BLaER1 (cell line): Measurements from ENCODE around the gene PDE9A.

Experiments
- H3K27ac ChIP-seq: shearing (Covaris generic); formaldehyde crosslinking; 2 replicates; pipeline ENCODE4 v1.8.1; 2022
- H3K27me3 ChIP-seq: shearing (Covaris generic); formaldehyde crosslinking; 2 replicates; pipeline ENCODE4 v1.8.1; 2022
- H3K36me3 ChIP-seq: shearing (Covaris generic); formaldehyde crosslinking; 2 replicates; pipeline ENCODE4 v1.8.1; 2022
- H3K4me1 ChIP-seq: shearing (Covaris generic); formaldehyde crosslinking; 2 replicates; pipeline ENCODE4 v1.8.1; 2022
- H3K4me2 ChIP-seq: shearing (Covaris generic); formaldehyde crosslinking; 2 replicates; pipeline ENCODE4 v1.8.1; 2022
- H3K4me3 ChIP-seq: shearing (Covaris generic); formaldehyde crosslinking; 2 replicates; pipeline ENCODE4 v1.8.1; 2022
- H3K9ac ChIP-seq: shearing (Covaris generic); formaldehyde crosslinking; 2 replicates; pipeline ENCODE4 v1.8.1; 2022
- H3K9me3 ChIP-seq: shearing (Covaris generic); formaldehyde crosslinking; 2 replicates; pipeline ENCODE4 v1.8.1; 2022
- H4K20me1 ChIP-seq: shearing (Covaris generic); formaldehyde crosslinking; 2 replicates; pipeline ENCODE4 v1.8.1; 2022
- Cebpa-rat ChIP-seq: shearing (Covaris generic); IDR thresholded peaks from 2 replicates; pipeline ENCODE4 v1.8.1; 2022

PDE9A gene

GRCh38 chr21:42777064-42777756 lies 123.8 kb downstream of the PDE9A start:
- H3K9ac ChIP-seq: no peak overlapping the region

DNA sequence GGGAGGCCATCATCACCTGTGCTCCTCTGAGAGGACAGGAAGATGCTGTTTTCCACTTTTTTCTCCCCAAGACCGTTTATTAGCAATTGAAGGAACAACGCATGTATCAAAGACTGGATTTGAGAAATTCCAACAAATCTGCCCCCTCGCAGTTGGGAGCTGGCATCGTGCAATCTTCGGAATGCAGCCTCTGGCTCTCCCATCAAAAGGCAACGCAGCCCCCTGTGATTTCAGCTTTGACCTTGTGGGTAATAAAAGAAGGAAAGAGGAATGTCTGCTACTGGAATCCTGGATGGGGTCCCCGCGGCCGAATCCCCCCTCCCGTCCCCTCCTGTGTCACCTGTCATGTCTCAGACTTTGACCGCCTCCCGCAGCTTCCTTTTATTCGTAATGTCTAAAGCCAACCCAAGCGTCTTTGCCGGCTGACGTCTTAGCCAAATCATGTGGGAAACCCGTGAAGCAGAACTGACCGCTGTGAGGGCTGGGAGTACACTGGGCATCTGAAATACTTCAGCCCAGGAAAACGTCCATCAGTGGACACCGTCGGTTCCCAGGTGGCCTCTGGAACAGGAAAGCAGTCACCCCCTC lies 124.4 kb downstream of the PDE9A start:
- peaks cover 63% of the 10 kb centered on the region for H3K27me3 ChIP-seq
- TF ChIP-seq Cebpa-rat: no peak
- H4K20me1 ChIP-seq: no peaks in the 10 kb centered on the region
- no peaks in the 10 kb centered on the region for H3K9me3 ChIP-seq
- H3K27ac ChIP-seq: no peak overlapping the region
- peaks cover 21% of the 10 kb centered on the region for H3K4me1 ChIP-seq
- no peak overlapping the region for H3K4me3 ChIP-seq
- no peaks in the 10 kb centered on the region for H3K36me3 ChIP-seq
- no peak overlapping the region for H3K9ac ChIP-seq
- peak overlapping the region; percentile 53 for H3K4me2 ChIP-seq

More at GRCh38 chr21:42777064-42777756, 123.8 kb downstream of the PDE9A start:
- no peak overlapping the region for H3K27ac ChIP-seq
- no peak for TF ChIP-seq Cebpa-rat
- peak overlapping the region; percentile 53; the same call in 1 of the 2 replicates for H3K4me2 ChIP-seq
- H3K36me3 ChIP-seq: no peaks in the 10 kb centered on the region
- H3K4me1 ChIP-seq: peaks cover 17% of the 10 kb centered on the region
- no peaks in the 10 kb centered on the region for H3K9me3 ChIP-seq
- H3K4me3 ChIP-seq: no peak overlapping the region
- no peaks in the 10 kb centered on the region for H4K20me1 ChIP-seq
- peaks cover 56% of the 10 kb centered on the region for H3K27me3 ChIP-seq

GRCh38 chr21:42779431-42779861 lies 126.0 kb downstream of the PDE9A start:
- no peak overlapping the region for H3K9ac ChIP-seq
- peaks cover 37% of the 10 kb centered on the region for H3K4me1 ChIP-seq
- H3K9me3 ChIP-seq: no peaks in the 10 kb centered on the region
- no peak overlapping the region for H3K4me3 ChIP-seq
- H4K20me1 ChIP-seq: no peaks in the 10 kb centered on the region
- TF ChIP-seq Cebpa-rat: no peak
- H3K36me3 ChIP-seq: no peaks in the 10 kb centered on the region
- H3K27me3 ChIP-seq: peaks cover 65% of the 10 kb centered on the region
- no peak overlapping the region for H3K4me2 ChIP-seq
- no peak overlapping the region for H3K27ac ChIP-seq

GRCh38 chr21:42780617-42781016 lies 127.2 kb downstream of the PDE9A start:
- H4K20me1 ChIP-seq: no peaks in the 10 kb centered on the region
- H3K27me3 ChIP-seq: peaks cover 63% of the 10 kb centered on the region

DNA sequence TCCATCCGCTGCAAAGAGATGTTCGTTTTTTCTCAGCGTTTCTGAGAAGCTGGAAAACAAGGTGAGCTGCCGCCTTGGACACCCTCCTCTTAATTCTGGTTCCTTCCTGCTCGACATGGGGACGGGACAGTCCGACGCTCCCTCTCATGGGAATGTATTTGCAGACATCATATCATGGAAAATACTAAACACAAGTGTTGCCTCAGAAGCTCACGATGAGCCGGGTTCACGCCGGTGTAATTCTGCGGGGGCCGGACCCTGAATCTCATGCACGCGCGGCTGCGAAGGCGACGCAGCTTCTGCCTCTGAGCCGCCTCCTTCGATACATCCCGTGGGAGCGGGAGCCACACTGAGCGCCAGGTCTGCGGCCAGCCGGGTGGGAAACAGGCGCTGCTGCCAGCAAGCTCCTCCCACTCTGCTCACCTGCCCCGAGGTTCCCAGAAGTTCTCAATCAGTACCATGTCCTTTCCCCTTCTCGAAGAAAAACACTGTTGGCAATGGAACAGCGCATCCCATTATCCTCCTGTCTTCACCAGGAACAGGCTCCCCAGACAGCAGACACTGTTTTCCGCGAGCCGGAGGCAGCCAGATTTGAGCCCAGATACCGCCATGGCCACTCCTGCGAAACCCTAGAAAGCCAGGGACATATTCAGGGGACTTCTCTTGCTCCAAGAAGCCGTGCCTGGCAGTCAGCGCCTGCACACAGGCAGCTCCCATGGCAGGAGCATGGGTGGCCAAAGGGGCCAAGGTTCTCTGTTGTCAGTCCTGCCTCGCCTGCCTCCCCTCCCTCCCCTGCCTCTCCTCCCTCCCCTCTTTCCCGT lies 127.9 kb downstream of the PDE9A start:
- H3K9me3 ChIP-seq: no peaks in the 10 kb centered on the region
- no peak for TF ChIP-seq Cebpa-rat
- H3K36me3 ChIP-seq: no peaks in the 10 kb centered on the region
- no peak overlapping the region for H3K4me3 ChIP-seq
- H3K27me3 ChIP-seq: peaks cover 56% of the 10 kb centered on the region
- H3K27ac ChIP-seq: no peak overlapping the region
- H3K4me1 ChIP-seq: peaks cover 45% of the 10 kb centered on the region
- peak overlapping the region; percentile 40; the same call in 1 of the 2 replicates for H3K4me2 ChIP-seq
- H3K9ac ChIP-seq: no peak overlapping the region
- H4K20me1 ChIP-seq: no peaks in the 10 kb centered on the region

More at GRCh38 chr21:42780617-42781016, 127.2 kb downstream of the PDE9A start:
- no peak overlapping the region for H3K4me2 ChIP-seq
- H3K9ac ChIP-seq: no peak overlapping the region
- no peak overlapping the region for H3K27ac ChIP-seq
- no peak for TF ChIP-seq Cebpa-rat
- H3K4me3 ChIP-seq: no peak overlapping the region
- no peaks in the 10 kb centered on the region for H3K36me3 ChIP-seq
- no peaks in the 10 kb centered on the region for H3K9me3 ChIP-seq
- peaks cover 45% of the 10 kb centered on the region for H3K4me1 ChIP-seq

DNA sequence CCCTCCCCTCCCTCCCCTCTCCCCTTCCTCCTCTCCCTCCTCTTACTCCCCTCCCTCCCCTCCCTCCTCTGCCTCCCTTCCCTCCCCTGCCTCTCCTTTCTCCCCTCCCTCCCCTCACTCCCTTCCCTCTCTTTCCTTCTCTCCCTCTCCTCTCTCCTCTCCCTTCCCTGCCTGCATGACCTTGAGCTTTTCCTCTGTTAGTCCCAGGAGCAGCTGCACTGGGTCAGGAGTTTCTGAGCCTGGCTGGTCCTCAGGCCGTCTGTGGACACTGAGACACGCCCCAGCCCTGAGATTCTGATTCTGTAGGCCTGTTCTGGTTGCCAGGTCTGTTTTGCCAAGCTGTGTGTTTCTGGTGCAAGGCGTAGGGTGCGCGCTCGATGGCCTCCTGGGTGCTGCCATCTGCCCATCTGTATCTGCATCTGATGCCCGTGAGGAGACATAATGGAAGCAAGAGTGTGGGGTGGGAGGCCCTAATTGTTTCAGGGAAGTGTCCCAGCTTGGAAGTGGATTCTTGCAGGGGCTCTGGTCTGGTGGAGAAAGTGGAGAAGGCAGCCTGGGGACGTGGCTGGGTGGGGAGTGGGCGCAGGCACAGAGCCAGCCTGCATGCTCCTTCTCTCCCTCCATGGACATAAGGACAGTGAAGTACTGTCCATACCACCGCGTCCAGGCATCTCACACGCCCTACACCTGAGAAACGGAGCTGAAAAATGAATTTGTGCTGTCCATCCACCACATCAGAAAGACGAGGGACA lies 128.7 kb downstream of the PDE9A start:
- H3K27me3 ChIP-seq: peaks cover 50% of the 10 kb centered on the region
- H3K4me3 ChIP-seq: no peak overlapping the region
- H3K4me2 ChIP-seq: 0 out of 2 replicates have a peak overlapping the region, but pooled peaks have one; percentile 87
- H3K27ac ChIP-seq: no peak overlapping the region
- no peak overlapping the region for H3K9ac ChIP-seq
- TF ChIP-seq Cebpa-rat: no peak
- no peaks in the 10 kb centered on the region for H3K9me3 ChIP-seq
- H3K4me1 ChIP-seq: peaks cover 45% of the 10 kb centered on the region
- no peaks in the 10 kb centered on the region for H3K36me3 ChIP-seq
- no peaks in the 10 kb centered on the region for H4K20me1 ChIP-seq

DNA sequence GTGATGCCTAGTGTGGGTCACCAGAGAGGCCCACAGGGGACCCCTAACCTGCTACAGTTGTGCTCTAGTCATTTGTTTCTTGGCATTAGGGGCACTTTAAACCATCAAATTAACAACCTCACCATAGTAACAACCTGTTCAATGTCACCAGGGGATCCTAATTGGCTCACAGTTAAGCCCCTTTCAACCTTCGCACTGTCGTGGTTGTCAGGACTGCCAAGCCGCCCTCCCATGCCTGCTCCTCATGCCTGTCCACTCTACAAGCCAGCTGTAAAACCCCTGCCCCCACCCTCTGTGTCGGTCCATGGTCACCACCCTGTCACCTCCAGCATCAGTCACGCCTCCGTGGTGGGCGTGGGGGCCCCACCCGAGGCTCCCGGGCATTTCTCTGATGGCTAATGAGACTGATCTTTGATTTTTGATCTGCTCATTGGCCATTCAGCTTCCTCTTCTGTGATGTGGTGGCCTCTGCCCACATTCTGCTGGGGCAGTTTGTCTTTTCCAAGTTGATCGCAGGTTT lies 129.4 kb downstream of the PDE9A start:
- H3K4me2 ChIP-seq: peak overlapping the region; percentile 87

DNA sequence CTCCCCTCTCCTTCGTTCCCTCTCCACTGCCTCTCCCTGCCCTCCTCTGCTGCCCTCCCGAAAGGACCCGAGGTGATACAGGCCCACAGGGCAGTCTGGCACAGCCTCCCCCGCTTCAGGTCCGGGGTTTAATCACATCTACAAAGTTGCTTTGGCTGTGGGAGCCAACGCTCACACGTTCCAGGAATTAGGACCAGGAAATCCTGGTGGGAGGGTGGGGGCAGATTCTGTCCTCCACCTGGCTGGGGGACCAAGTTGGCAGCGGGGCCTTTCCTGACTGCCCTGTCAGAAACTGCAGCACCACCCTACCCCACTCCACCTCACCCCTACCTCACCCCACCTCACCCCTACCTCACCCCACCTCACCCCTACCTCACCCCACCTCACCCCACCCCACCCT lies 130.9 kb downstream of the PDE9A start:
- peaks cover 37% of the 10 kb centered on the region for H3K27me3 ChIP-seq
- H3K4me2 ChIP-seq: peak overlapping the region; percentile 87
- peak overlapping the region; percentile 46 for H3K4me3 ChIP-seq
- no peak for TF ChIP-seq Cebpa-rat
- no peaks in the 10 kb centered on the region for H3K36me3 ChIP-seq
- H3K4me1 ChIP-seq: peaks cover 34% of the 10 kb centered on the region
- peak overlapping the region; percentile 82 for H3K27ac ChIP-seq
- no peaks in the 10 kb centered on the region for H3K9me3 ChIP-seq
- peak overlapping the region; percentile 62 for H3K9ac ChIP-seq
- H4K20me1 ChIP-seq: no peaks in the 10 kb centered on the region

More for the DNA sequence above, 129.4 kb downstream of the PDE9A start:
- Histone ChIP-seq H3K36me3 (no peaks in the 10 kb centered on the region), H3K9me3 (no peaks in the 10 kb centered on the region), H3K27me3 (peaks cover 44% of the 10 kb centered on the region), H3K4me1 (peaks cover 40% of the 10 kb centered on the region), H3K4me3 (no peak overlapping the region), H3K27ac (no peak overlapping the region), H4K20me1 (no peaks in the 10 kb centered on the region), H3K9ac (no peak overlapping the region)
- TF ChIP-seq Cebpa-rat: no peak

DNA sequence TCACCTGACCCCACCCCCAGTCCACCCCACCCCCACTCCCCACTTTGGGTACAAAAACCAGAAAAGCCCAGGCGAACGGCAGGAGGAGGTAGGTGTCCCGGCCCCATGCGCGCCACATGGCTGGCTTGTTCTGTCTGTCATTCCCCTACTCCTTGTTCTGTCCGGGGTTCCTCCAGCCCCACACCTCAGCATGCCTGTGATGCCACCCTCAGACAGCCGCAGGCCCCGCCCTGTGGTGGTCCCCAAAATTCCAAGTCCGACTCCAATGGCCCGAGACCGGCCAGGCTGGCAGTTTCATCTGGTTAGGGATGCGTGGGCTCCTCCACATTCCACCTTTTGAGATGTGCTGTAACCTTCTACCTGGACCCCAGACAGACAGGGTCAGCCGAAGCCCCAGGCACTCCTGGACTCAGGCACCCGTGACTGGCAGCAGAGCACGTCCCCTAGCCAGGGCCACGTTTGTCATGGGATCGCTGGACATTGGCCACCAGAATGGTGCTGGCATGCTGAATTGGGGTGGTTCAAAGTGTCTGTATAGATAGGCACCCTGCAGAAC lies 131.6 kb downstream of the PDE9A start:
- H3K36me3 ChIP-seq: no peaks in the 10 kb centered on the region
- peaks cover 34% of the 10 kb centered on the region for H3K4me1 ChIP-seq
- peak overlapping the region; percentile 22 for H3K4me2 ChIP-seq
- H4K20me1 ChIP-seq: no peaks in the 10 kb centered on the region
- no peak overlapping the region for H3K27ac ChIP-seq
- no peak for TF ChIP-seq Cebpa-rat
- no peak overlapping the region for H3K9ac ChIP-seq
- H3K4me3 ChIP-seq: no peak overlapping the region
- H3K27me3 ChIP-seq: peaks cover 30% of the 10 kb centered on the region
- no peaks in the 10 kb centered on the region for H3K9me3 ChIP-seq
